Uterus (tissue), 4 donors: ENCODE measurements around the gene GNPTAB. TPM values are rescaled to one million over a fixed set of nuclear protein-coding genes. Genes with fewer than 3 reads are reported as not detected.
"Not testable (repeated sequence)": the region's sequence is repeated elsewhere in the genome, so short reads cannot be mapped to it uniquely, and the experiment has no call there.

Source experiments
- DNase-seq, 2 donors: peaks; one replicate each; pipeline ENCODE4 v3.0.0-alpha.2; 2019 to 2020
- H3K27ac ChIP-seq, 2 donors: fragments of 200-600 bp; sonication (generic); 1 replicate in 1 of 2; 2 replicates in 1 of 2; pipeline ENCODE4 v1.5.1; 2016 to 2018
- H3K27me3 ChIP-seq, 2 donors: fragments of 200-600 bp; sonication (generic); one replicate each; pipeline ENCODE4 v1.5.1; 2018 to 2019; ENCODE audit warnings: control low read depth in 1 of 2
- H3K36me3 ChIP-seq, 2 donors: fragments of 200-600 bp; sonication (generic); one replicate each; pipeline ENCODE4 v1.5.1; 2019; ENCODE audit warnings: control low read depth in 1 of 2
- H3K4me1 ChIP-seq, 2 donors: fragments of 200-600 bp; sonication (generic); one replicate each; pipeline ENCODE4 v1.5.1; 2018 to 2019; ENCODE audit warnings: control low read depth in 1 of 2
- H3K4me3 ChIP-seq, 2 donors: fragments of 200-600 bp; sonication (generic); 1 replicate in 1 of 2; 2 replicates in 1 of 2; pipeline ENCODE4 v1.5.1; 2018 to 2019; ENCODE audit warnings: mild to moderate bottlenecking in 1 of 2
- H3K9me3 ChIP-seq, 2 donors: fragments of 200-600 bp; sonication (generic); one replicate each; pipeline ENCODE4 v1.5.1; 2019; ENCODE audit warnings: control low read depth in 1 of 2
- CTCF ChIP-seq, 4 experiments: fragments of 200-600 bp in 2 of 4; fragments of 450-650 bp in 2 of 4; sonication (generic) in 2 of 4; IDR thresholded peaks; one replicate each; pipeline ENCODE4 v1.5.1; 2016 to 2019; ENCODE audit warnings: antibody characterized with exemption in 4 of 4, mild to moderate bottlenecking in 2 of 4, moderate library complexity in 1 of 4
- POLR2A ChIP-seq, 2 donors: fragments of 450-650 bp; IDR thresholded peaks; one replicate each; pipeline ENCODE4 v1.6.1; 2016; ENCODE audit warnings: antibody characterized with exemption in 2 of 2, mild to moderate bottlenecking in 1 of 2, moderate library complexity in 1 of 2
- intact Hi-C: fragments of 100-400 bp; cut with DNase I; formaldehyde crosslinking; loops from one replicate; pipeline ENCODE4 v1.15.1; 2023; ENCODE audit warnings: low total_unique reads
- total RNA-seq, 4 donors: library from RNA; depleted of rRNA in 3 of 4; stranded (reverse); fragments of >200 nt in 3 of 4; gene quantifications; one replicate each; pipeline versions ENCODE4 v1.1.0 to v1.2.4, GENCODE V29; 2014 to 2023
- donor health status: DM: yes; HTN: yes; CAD: no.

GNPTAB gene
- total RNA-seq, 4 donors from 2014 or later: 3.8 to 38.7 (median 26.1) TPM

DNA sequence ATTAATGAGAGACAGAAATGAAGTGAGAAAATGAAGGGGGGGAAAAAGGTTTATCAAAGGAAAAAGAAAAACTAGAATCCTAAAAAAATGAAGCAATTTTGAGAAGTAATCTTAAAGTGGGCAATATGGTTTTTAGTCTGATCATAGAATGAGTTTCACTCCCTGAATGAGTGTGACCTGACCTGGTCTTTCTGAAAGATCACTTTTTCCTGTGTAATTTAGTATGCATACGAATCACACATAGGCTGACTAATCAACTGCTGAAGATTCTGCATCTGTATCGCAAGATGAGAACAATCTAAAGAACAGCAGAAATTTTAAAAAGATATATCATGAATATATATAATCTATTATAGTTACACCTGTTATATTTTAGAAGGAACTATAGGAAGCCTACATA is 11.3 kb downstream of the GNPTAB start:
- no peak overlapping the region for H3K27ac ChIP-seq
- H3K4me1 ChIP-seq: no peaks in the 10 kb centered on the region
- no peaks in the 10 kb centered on the region for H3K36me3 ChIP-seq
- no peak for TF ChIP-seq POLR2A (IDR thresholded peaks at IDR 0.05)
- no peak for TF ChIP-seq CTCF (IDR thresholded peaks at IDR 0.05)
- no peaks in the 10 kb centered on the region for H3K9me3 ChIP-seq
- no peak for DNase-seq
- H3K4me3 ChIP-seq: no peak overlapping the region
- H3K27me3 ChIP-seq: no peaks in the 10 kb centered on the region
- intact Hi-C loops: no loop called here

GRCh38 chr12:101818689-101819088 is 12.1 kb downstream of the GNPTAB start:
- H3K27ac ChIP-seq, H3K4me1 ChIP-seq, H3K9me3 ChIP-seq, H3K4me3 ChIP-seq, DNase-seq, intact Hi-C loops, H3K27me3 ChIP-seq, H3K36me3 ChIP-seq: not testable (repeated sequence)

DNA sequence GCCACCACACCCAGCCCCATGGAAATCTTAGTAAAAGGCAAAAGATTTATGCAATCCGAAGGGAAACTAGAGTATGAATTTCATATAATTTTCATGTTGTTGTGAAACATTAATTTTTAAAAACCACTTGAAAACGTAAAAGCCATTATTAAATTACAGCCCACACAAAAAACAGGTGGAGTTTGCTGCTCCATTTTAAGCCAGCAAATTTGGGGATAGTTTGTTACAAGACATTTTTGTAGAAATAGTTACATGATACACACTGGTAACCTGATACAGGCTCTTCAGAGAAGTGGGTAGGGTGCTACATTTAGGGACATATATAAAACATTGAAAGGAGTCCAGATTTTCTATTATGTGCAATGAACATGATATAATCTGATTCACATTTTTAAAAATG is 17.6 kb downstream of the GNPTAB start:
- H3K4me1 ChIP-seq: no peaks in the 10 kb centered on the region
- H3K36me3 ChIP-seq: no peaks in the 10 kb centered on the region
- intact Hi-C loops: no loop called here
- H3K4me3 ChIP-seq: no peak overlapping the region
- no peak overlapping the region for H3K27ac ChIP-seq
- TF ChIP-seq POLR2A (IDR thresholded peaks at IDR 0.05) (no peak), CTCF (IDR thresholded peaks at IDR 0.05) (no peak)
- H3K9me3 ChIP-seq: no peaks in the 10 kb centered on the region
- DNase-seq: no peak
- H3K27me3 ChIP-seq: no peaks in the 10 kb centered on the region

DNA sequence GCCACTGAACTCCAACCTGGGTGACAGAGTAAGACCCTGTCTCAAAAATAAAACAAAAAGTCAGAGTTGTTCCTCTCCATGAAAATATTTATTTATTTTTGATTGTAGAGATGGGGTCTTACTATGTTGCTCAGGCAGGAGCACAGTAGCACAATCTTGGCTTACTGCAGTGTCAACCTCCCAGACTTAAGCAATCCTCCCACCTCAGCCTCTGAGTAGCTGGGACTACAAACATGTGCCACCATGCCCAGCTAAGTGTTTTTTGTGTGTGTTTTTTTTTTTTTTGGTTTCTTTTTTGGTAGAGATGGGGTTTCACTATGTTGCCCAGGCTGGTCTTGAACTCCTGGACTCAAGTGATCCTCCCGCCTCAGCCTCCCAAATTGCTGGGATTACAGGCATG is 18.0 kb downstream of the GNPTAB start:
- H3K9me3 ChIP-seq, H3K36me3 ChIP-seq, H3K4me1 ChIP-seq, H3K27me3 ChIP-seq, intact Hi-C loops, H3K27ac ChIP-seq, H3K4me3 ChIP-seq, DNase-seq: not testable (repeated sequence)

GRCh38 chr12:101811342-101811741 is 19.4 kb downstream of the GNPTAB start:
- H3K9me3 ChIP-seq, DNase-seq, H3K36me3 ChIP-seq, H3K27ac ChIP-seq, H3K4me3 ChIP-seq, H3K27me3 ChIP-seq, H3K4me1 ChIP-seq, intact Hi-C loops: not testable (repeated sequence)

DNA sequence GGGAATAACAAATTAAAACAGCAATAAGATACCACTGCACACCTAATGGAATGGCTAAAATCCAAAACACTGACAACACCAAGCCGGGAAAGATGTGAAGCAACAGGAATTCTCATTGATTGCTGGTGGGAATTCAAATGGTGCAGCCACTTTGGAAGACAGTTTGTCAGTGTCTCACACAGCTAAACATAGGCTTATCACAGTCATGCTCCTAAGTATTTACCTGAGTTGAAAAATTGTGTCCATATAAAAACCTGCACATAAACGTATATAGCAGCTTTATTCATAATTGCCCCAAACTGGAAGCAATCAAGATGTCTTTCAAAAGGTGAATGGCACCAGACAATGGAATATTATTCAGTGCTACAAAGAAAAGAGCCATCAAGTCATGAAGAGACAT is 21.6 kb downstream of the GNPTAB start:
- no peak for TF ChIP-seq CTCF (IDR thresholded peaks at IDR 0.05)
- TF ChIP-seq POLR2A (IDR thresholded peaks at IDR 0.05): no peak
- H3K36me3 ChIP-seq: no peaks in the 10 kb centered on the region
- H3K4me3 ChIP-seq: no peak overlapping the region
- H3K27ac ChIP-seq: no peak overlapping the region
- no peaks in the 10 kb centered on the region for H3K9me3 ChIP-seq
- no peaks in the 10 kb centered on the region for H3K4me1 ChIP-seq
- H3K27me3 ChIP-seq: no peaks in the 10 kb centered on the region
- intact Hi-C loops: no loop called here
- DNase-seq: no peak

DNA sequence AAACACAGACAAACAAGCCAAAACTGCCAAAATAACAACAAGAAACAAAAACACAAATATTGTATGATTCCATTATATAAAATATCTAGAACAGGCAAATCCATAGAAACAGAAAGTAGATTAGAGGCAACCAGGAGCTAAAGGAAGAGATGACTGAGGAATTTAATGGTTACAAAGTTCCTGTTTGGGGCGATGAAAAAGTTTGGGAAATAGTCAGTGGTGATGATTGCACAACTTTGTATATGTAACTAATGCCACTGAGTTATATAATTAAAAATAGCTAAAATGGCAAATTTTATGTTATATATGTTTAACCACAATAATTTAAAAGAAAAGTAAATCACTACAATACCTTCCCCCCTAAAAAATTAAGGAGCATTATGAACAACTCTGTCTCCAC is 24.5 kb downstream of the GNPTAB start:
- no peak for TF ChIP-seq CTCF (IDR thresholded peaks at IDR 0.05)
- no peak for TF ChIP-seq POLR2A (IDR thresholded peaks at IDR 0.05)
- no peaks in the 10 kb centered on the region for H3K4me1 ChIP-seq
- no peak for DNase-seq
- intact Hi-C loops: no loop called here
- no peaks in the 10 kb centered on the region for H3K9me3 ChIP-seq
- H3K27ac ChIP-seq: no peak overlapping the region
- H3K27me3 ChIP-seq: no peaks in the 10 kb centered on the region
- H3K4me3 ChIP-seq: no peak overlapping the region
- H3K36me3 ChIP-seq: no peaks in the 10 kb centered on the region
